DND-41 (cell line): ENCODE measurements around the gene TOX2.

Experiments
- EZH2 ChIP-seq: IDR thresholded peaks from 3 replicates; pipeline ENCODE4 v1.6.1; 2012; ENCODE audit warnings: borderline replicate concordance, low read depth, mild to moderate bottlenecking, moderate library complexity, low read length, inconsistent platforms; ENCODE audit not compliant: severe bottlenecking
- TF ChIP-seq, protein P1 (sequence below): IDR thresholded peaks from 2 replicates; pipeline ENCODE4 v1.5.1; 2012; ENCODE audit warnings: borderline replicate concordance, low read length, moderate library complexity, mild to moderate bottlenecking; ENCODE audit not compliant: poor library complexity, severe bottlenecking; ENCODE audit errors: extremely low read depth

DNA sequence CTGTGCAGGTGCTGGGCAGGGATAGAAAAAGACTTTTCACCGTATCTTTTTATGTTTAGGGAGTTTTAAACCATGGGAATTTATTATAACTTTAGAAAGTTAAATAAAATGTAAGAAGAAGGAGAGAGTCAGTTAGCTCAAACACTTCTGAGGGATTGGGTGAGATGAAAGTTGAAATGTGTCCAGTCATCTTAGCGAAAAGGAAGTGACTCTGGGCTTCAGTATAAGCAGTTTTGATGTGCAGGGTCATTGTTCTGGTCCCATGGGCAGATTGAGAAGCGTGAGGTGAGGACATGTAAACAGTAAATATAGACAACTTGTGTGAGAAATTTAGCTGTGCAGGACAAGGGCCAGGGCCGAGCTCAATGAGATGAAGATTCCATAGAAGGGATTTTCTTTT lies 66.9 kb downstream of the TOX2 start:
- TF ChIP-seq EZH2 = no peak
- TF ChIP-seq, protein P1, sequence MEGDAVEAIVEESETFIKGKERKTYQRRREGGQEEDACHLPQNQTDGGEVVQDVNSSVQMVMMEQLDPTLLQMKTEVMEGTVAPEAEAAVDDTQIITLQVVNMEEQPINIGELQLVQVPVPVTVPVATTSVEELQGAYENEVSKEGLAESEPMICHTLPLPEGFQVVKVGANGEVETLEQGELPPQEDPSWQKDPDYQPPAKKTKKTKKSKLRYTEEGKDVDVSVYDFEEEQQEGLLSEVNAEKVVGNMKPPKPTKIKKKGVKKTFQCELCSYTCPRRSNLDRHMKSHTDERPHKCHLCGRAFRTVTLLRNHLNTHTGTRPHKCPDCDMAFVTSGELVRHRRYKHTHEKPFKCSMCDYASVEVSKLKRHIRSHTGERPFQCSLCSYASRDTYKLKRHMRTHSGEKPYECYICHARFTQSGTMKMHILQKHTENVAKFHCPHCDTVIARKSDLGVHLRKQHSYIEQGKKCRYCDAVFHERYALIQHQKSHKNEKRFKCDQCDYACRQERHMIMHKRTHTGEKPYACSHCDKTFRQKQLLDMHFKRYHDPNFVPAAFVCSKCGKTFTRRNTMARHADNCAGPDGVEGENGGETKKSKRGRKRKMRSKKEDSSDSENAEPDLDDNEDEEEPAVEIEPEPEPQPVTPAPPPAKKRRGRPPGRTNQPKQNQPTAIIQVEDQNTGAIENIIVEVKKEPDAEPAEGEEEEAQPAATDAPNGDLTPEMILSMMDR = no peak
